ENCODE data around the gene CEBPG. TPM values are rescaled to one million over a fixed set of nuclear protein-coding genes. Genes with fewer than 3 reads are reported as not detected.

Gene CEBPG
- total RNA-seq, 1 experiment from 2014 or later, result 51.1 TPM

DNA sequence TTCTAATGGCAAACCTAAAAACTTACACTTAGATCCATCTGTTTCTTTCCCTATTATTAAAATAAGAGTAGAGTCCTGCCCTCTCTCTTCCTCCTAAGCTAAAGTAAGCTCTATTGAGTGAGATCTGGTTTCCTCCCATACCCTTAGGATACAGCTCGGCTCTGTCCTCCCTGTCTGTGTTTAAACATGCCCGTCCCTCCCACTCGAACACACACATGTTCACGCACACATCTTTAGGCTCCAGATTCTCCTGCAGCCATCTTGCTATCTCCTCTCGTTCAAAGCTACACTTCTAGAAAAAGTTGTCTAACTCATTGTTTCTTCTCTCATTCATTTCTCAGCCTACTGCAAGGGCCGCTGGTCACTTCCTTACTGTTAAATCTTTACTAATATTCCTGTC is 15.1 kb upstream of the CEBPG start:
- no peak overlapping the region for H3K4me3 ChIP-seq (replicated peaks in 1 of 2; ENCODE audit: low read depth in 1 of 2, low read length in 2 of 2)
- H3K79me2 ChIP-seq (ENCODE audit: insufficient read depth, low read length), result no peaks in the 10 kb centered on the region
- BruUV-seq (replicated peaks), result no TSS peak
- no peaks in the 10 kb centered on the region for H3K36me3 ChIP-seq (ENCODE audit: control insufficient read depth in 1 of 2, insufficient read depth in 2 of 2, low read length in 2 of 2)
- ChIA-PET RAD21 (ENCODE audit: low non-redundant PET in 1 of 2, low total read pairs in 2 of 2, uncharacterized antibody in 2 of 2, unreplicated experiment in 2 of 2) (no interaction called here), POLR2A (interaction anchor here (0.7 kb wide), 1 partner anchor 14 kb away, joined by 3 read pairs; no protein-coding TSS in a partner anchor), CTCF (no interaction called here)
- intact Hi-C loops (cut with micrococcal nuclease), result no loop called here
- no peaks in the 10 kb centered on the region for H4K20me1 ChIP-seq (ENCODE audit: insufficient read depth)
- no peaks in the 10 kb centered on the region for H3K4me1 ChIP-seq (ENCODE audit: control insufficient read depth in 1 of 2, insufficient read depth in 2 of 2, low read length in 2 of 2)
- no peak overlapping the region for H2AFZ ChIP-seq (ENCODE audit: low read depth, low read length, poor library complexity, severe bottlenecking)
- H3K9me3 ChIP-seq (ENCODE audit: control insufficient read depth in 1 of 2, insufficient read depth in 1 of 2, low read depth in 1 of 2, low read length in 2 of 2), result no peaks in the 10 kb centered on the region
- no peaks in the 10 kb centered on the region for H3K27me3 ChIP-seq (ENCODE audit: insufficient read depth, low read length)
- H3K27ac ChIP-seq (ENCODE audit: low read depth, low read length), result no peak overlapping the region
- no peak for ATAC-seq
- no peak for DNase-seq (ENCODE audit: low read depth, low spot score)
- H3K9me2 ChIP-seq (ENCODE audit: insufficient read depth), result no peaks in the 10 kb centered on the region
- no peak overlapping the region for H3K4me2 ChIP-seq (ENCODE audit: low read length)
- no peak overlapping the region for H3K9ac ChIP-seq (ENCODE audit: low read length)
- TF ChIP-seq EZH2phosphoT487 (IDR thresholded peaks at IDR 0.05; ENCODE audit: borderline replicate concordance) (no peak), ELF1 (IDR thresholded peaks at IDR 0.05; ENCODE audit: borderline replicate concordance, low read depth) (no peak), ZFX (IDR thresholded peaks at IDR 0.05) (no peak), SRF (IDR thresholded peaks at IDR 0.05; ENCODE audit: low read depth) (no peak)
- TF ChIP-seq, protein P1, sequence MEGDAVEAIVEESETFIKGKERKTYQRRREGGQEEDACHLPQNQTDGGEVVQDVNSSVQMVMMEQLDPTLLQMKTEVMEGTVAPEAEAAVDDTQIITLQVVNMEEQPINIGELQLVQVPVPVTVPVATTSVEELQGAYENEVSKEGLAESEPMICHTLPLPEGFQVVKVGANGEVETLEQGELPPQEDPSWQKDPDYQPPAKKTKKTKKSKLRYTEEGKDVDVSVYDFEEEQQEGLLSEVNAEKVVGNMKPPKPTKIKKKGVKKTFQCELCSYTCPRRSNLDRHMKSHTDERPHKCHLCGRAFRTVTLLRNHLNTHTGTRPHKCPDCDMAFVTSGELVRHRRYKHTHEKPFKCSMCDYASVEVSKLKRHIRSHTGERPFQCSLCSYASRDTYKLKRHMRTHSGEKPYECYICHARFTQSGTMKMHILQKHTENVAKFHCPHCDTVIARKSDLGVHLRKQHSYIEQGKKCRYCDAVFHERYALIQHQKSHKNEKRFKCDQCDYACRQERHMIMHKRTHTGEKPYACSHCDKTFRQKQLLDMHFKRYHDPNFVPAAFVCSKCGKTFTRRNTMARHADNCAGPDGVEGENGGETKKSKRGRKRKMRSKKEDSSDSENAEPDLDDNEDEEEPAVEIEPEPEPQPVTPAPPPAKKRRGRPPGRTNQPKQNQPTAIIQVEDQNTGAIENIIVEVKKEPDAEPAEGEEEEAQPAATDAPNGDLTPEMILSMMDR (IDR thresholded peaks at IDR 0.05 in 2 of 3, conservative IDR thresholded peaks at IDR 0.05 in 1 of 3; ENCODE audit: borderline replicate concordance in 1 of 3, insufficient read depth in 1 of 3, low read depth in 2 of 3, low read length in 2 of 3), result no peak
- TF ChIP-seq, protein P2, sequence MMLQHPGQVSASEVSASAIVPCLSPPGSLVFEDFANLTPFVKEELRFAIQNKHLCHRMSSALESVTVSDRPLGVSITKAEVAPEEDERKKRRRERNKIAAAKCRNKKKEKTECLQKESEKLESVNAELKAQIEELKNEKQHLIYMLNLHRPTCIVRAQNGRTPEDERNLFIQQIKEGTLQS (IDR thresholded peaks at IDR 0.05), result no peak

DNA sequence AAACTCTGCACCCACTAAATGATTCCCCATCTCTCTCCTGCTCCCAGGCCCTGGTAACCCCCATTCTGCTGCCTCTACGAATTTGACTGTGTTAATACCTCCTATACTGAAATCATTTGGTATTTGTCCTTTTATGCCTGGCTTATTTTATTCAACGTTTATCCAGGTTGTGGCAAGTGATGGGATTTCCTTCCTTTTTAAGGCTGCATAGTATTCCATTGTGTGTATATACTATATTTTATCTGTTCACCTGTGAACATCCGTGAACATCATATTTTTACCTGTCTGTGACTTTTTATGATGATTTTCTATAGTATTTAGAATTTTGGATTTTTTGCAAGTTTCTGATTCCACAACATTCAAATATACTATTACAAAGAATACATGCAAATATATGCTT is 13.9 kb upstream of the CEBPG start:
- Histone ChIP-seq H3K4me2 (ENCODE audit: low read length) (no peak overlapping the region), H3K79me2 (ENCODE audit: insufficient read depth, low read length) (no peaks in the 10 kb centered on the region), H3K9ac (ENCODE audit: low read length) (no peak overlapping the region), H3K9me2 (ENCODE audit: insufficient read depth) (no peaks in the 10 kb centered on the region), H3K9me3 (ENCODE audit: control insufficient read depth in 1 of 2, insufficient read depth in 1 of 2, low read depth in 1 of 2, low read length in 2 of 2) (no peaks in the 10 kb centered on the region), H3K27me3 (ENCODE audit: insufficient read depth, low read length) (no peaks in the 10 kb centered on the region), H3K27ac (ENCODE audit: low read depth, low read length) (no peak overlapping the region), H2AFZ (ENCODE audit: low read depth, low read length, poor library complexity, severe bottlenecking) (no peak overlapping the region), H3K36me3 (ENCODE audit: control insufficient read depth in 1 of 2, insufficient read depth in 2 of 2, low read length in 2 of 2) (no peaks in the 10 kb centered on the region), H3K4me1 (ENCODE audit: control insufficient read depth in 1 of 2, insufficient read depth in 2 of 2, low read length in 2 of 2) (no peaks in the 10 kb centered on the region), H3K4me3 (replicated peaks in 1 of 2; ENCODE audit: low read depth in 1 of 2, low read length in 2 of 2) (no peak overlapping the region), H4K20me1 (ENCODE audit: insufficient read depth) (no peaks in the 10 kb centered on the region)
- intact Hi-C loops (cut with micrococcal nuclease), result no loop called here
- no peak for ATAC-seq
- ChIA-PET RAD21 (ENCODE audit: low non-redundant PET in 1 of 2, low total read pairs in 2 of 2, uncharacterized antibody in 2 of 2, unreplicated experiment in 2 of 2) (no interaction called here), POLR2A (no interaction called here), CTCF (no interaction called here)
- no TSS peak for BruUV-seq (replicated peaks)
- TF ChIP-seq YY1 (IDR thresholded peaks at IDR 0.05; ENCODE audit: extremely low read depth, insufficient replicate concordance, low read depth, low read length) (no peak), ZFX (IDR thresholded peaks at IDR 0.05) (no peak), TCF7L2 (IDR thresholded peaks at IDR 0.05; ENCODE audit: borderline replicate concordance, extremely low read depth, insufficient read depth, insufficient read length) (no peak), CEBPB (IDR thresholded peaks at IDR 0.05; ENCODE audit: low read depth) (no peak), SIN3A (IDR thresholded peaks at IDR 0.05; ENCODE audit: low read depth) (no peak), RAD21 (IDR thresholded peaks at IDR 0.05; ENCODE audit: low read depth) (no peak), EZH2phosphoT487 (IDR thresholded peaks at IDR 0.05; ENCODE audit: borderline replicate concordance) (no peak)
- TF ChIP-seq, protein P3, sequence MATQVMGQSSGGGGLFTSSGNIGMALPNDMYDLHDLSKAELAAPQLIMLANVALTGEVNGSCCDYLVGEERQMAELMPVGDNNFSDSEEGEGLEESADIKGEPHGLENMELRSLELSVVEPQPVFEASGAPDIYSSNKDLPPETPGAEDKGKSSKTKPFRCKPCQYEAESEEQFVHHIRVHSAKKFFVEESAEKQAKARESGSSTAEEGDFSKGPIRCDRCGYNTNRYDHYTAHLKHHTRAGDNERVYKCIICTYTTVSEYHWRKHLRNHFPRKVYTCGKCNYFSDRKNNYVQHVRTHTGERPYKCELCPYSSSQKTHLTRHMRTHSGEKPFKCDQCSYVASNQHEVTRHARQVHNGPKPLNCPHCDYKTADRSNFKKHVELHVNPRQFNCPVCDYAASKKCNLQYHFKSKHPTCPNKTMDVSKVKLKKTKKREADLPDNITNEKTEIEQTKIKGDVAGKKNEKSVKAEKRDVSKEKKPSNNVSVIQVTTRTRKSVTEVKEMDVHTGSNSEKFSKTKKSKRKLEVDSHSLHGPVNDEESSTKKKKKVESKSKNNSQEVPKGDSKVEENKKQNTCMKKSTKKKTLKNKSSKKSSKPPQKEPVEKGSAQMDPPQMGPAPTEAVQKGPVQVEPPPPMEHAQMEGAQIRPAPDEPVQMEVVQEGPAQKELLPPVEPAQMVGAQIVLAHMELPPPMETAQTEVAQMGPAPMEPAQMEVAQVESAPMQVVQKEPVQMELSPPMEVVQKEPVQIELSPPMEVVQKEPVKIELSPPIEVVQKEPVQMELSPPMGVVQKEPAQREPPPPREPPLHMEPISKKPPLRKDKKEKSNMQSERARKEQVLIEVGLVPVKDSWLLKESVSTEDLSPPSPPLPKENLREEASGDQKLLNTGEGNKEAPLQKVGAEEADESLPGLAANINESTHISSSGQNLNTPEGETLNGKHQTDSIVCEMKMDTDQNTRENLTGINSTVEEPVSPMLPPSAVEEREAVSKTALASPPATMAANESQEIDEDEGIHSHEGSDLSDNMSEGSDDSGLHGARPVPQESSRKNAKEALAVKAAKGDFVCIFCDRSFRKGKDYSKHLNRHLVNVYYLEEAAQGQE (IDR thresholded peaks at IDR 0.05; ENCODE audit: low read depth), result no peak
- no peak for DNase-seq (ENCODE audit: low read depth, low spot score)
